Liver (tissue), 9 donors: ENCODE data around the gene HAND1. TPM values are rescaled to one million over a fixed set of nuclear protein-coding genes. Genes with fewer than 3 reads are reported as not detected.

ENCODE experiments used
- DNase-seq: peaks from one replicate; pipeline ENCODE4 v3.0.0-alpha.2; 2017; ENCODE audit warnings: low spot score
- H3K27ac ChIP-seq, 2 donors: one replicate each; pipeline ENCODE4 v1.7.0; 2013; ENCODE audit warnings: inconsistent platforms in 2 of 2, low read length in 2 of 2, control low read depth in 1 of 2, low read depth in 1 of 2, mild to moderate bottlenecking in 1 of 2
- H3K27me3 ChIP-seq, 4 donors: one replicate each; pipeline versions ENCODE4 v1.6.1 to v1.7.0; 2013; ENCODE audit warnings: low read length in 3 of 4, inconsistent platforms in 1 of 4, mild to moderate bottlenecking in 1 of 4, moderate library complexity in 1 of 4; ENCODE audit not compliant: control insufficient read depth in 4 of 4, insufficient read depth in 4 of 4
- H3K36me3 ChIP-seq, 4 donors: one replicate each; pipeline versions ENCODE4 v1.6.1 to v1.7.0; 2013; ENCODE audit warnings: low read length in 3 of 4, mild to moderate bottlenecking in 3 of 4, low read depth in 1 of 4, moderate library complexity in 1 of 4; ENCODE audit not compliant: control insufficient read depth in 4 of 4, insufficient read depth in 3 of 4
- H3K4me1 ChIP-seq, 4 donors: one replicate each; pipeline versions ENCODE4 v1.6.1 to v1.7.0; 2013; ENCODE audit warnings: low read length in 3 of 4, mild to moderate bottlenecking in 3 of 4, moderate library complexity in 1 of 4; ENCODE audit not compliant: control insufficient read depth in 4 of 4, insufficient read depth in 4 of 4
- H3K4me3 ChIP-seq, 3 donors: one replicate each; pipeline versions ENCODE4 v1.6.1 to v1.7.0; 2013; ENCODE audit warnings: low read length in 3 of 3, control low read depth in 1 of 3, low read depth in 1 of 3, mild to moderate bottlenecking in 1 of 3
- H3K9ac ChIP-seq, 2 donors: one replicate each; pipeline ENCODE4 v1.7.0; 2013; ENCODE audit warnings: low read length in 2 of 2, mild to moderate bottlenecking in 2 of 2, moderate library complexity in 2 of 2, control low read depth in 1 of 2, low read depth in 1 of 2
- H3K9me3 ChIP-seq, 4 donors: one replicate each; pipeline versions ENCODE4 v1.6.1 to v1.7.0; 2013; ENCODE audit warnings: low read length in 3 of 4; ENCODE audit not compliant: control insufficient read depth in 4 of 4
- EGR1 ChIP-seq, 2 donors: IDR thresholded peaks; 2 replicates each; pipeline ENCODE4 v1.6.1; 2016 to 2018; ENCODE audit warnings: antibody characterized with exemption in 2 of 2, low read depth in 2 of 2
- FOXA1 ChIP-seq: IDR thresholded peaks from 2 replicates; pipeline ENCODE4 v1.6.1; 2016; ENCODE audit warnings: antibody characterized with exemption
- FOXA2 ChIP-seq: IDR thresholded peaks from 2 replicates; pipeline ENCODE4 v1.6.1; 2016; ENCODE audit warnings: antibody characterized with exemption
- GABPA ChIP-seq, 2 donors: IDR thresholded peaks in 1 of 2; conservative IDR thresholded peaks in 1 of 2; 2 replicates each; pipeline ENCODE4 v1.6.1; 2016; ENCODE audit warnings: antibody characterized with exemption in 2 of 2, mild to moderate bottlenecking in 1 of 2, moderate library complexity in 1 of 2
- HNF4A ChIP-seq, 2 donors: conservative IDR thresholded peaks; 2 replicates each; pipeline ENCODE4 v1.6.1; 2016; ENCODE audit warnings: antibody characterized with exemption in 2 of 2, mild to moderate bottlenecking in 2 of 2
- HNF4G ChIP-seq: IDR thresholded peaks from 2 replicates; pipeline ENCODE4 v1.6.1; 2016; ENCODE audit warnings: antibody characterized with exemption
- JUND ChIP-seq, 2 donors: IDR thresholded peaks; 2 replicates each; pipeline ENCODE4 v1.6.1; 2016; ENCODE audit warnings: antibody characterized with exemption in 2 of 2
- NR2F2 ChIP-seq: IDR thresholded peaks from 2 replicates; pipeline ENCODE4 v1.6.1; 2016; ENCODE audit warnings: antibody characterized with exemption
- RAD21 ChIP-seq, 2 donors: IDR thresholded peaks; 2 replicates each; pipeline ENCODE4 v1.6.1; 2016; ENCODE audit warnings: antibody characterized with exemption in 2 of 2, mild to moderate bottlenecking in 2 of 2
- RXRA ChIP-seq, 2 donors: IDR thresholded peaks; 2 replicates each; pipeline ENCODE4 v1.6.1; 2017 to 2018; ENCODE audit warnings: antibody characterized with exemption in 2 of 2, mild to moderate bottlenecking in 1 of 2
- SP1 ChIP-seq: IDR thresholded peaks from 2 replicates; pipeline ENCODE4 v1.6.1; 2018; ENCODE audit warnings: antibody characterized with exemption, mild to moderate bottlenecking
- YY1 ChIP-seq: IDR thresholded peaks from 2 replicates; pipeline ENCODE4 v1.6.1; 2016; ENCODE audit warnings: antibody characterized with exemption, mild to moderate bottlenecking
- WGBS: extraction: QIAGEN DNeasy Blood & Tissue Kit; methylation state at CpG from one replicate; pipeline ENCODE4 v1.1.7; 2013; 5-methylcytosine and 5-hydroxymethylcytosine counted together
- polyA plus RNA-seq, 2 donors: library from polyadenylated mRNA; stranded (reverse) in 1 of 2; unstranded in 1 of 2; fragments of 200-250 nt in 1 of 2; fragments of >200 nt in 1 of 2; fragmentation: Nextera tagmentation in 1 of 2; extraction: Ambion mirVana in 1 of 2; gene quantifications; one replicate each; pipeline versions ENCODE4 v1.2.1 to v1.2.3, GENCODE V29; 2013 to 2015
- total RNA-seq, 2 donors: library from RNA; depleted of rRNA; stranded (reverse); fragments of >200 nt; gene quantifications; one replicate each; pipeline ENCODE4 v1.2.3, GENCODE V29; 2014
- TF ChIP-seq, protein P1 (sequence below): IDR thresholded peaks from 2 replicates; pipeline ENCODE4 v1.6.1; 2016; ENCODE audit warnings: antibody characterized with exemption
- TF ChIP-seq, protein P2 (sequence below): IDR thresholded peaks from 2 replicates; pipeline ENCODE4 v1.6.1; 2016; ENCODE audit warnings: antibody characterized with exemption, mild to moderate bottlenecking
- TF ChIP-seq, protein P3 (sequence below): IDR thresholded peaks from 2 replicates; pipeline ENCODE4 v1.6.1; 2016; ENCODE audit warnings: antibody characterized with exemption
- TF ChIP-seq, protein P4 (sequence below): fragments of 150-350 bp; IDR thresholded peaks from 2 replicates; pipeline ENCODE4 v1.5.1; 2017; ENCODE audit warnings: improper control_type of control experiment, low read depth, low read length; ENCODE audit not compliant: missing input control
- TF ChIP-seq, protein P5 (sequence below): IDR thresholded peaks from 2 replicates; pipeline ENCODE4 v1.6.1; 2016; ENCODE audit warnings: antibody characterized with exemption
- donor health status: healthy.
- donor health status: healthy.
- donor health status: healthy.
- donor health status: healthy.
- donor health status: healthy.

Gene HAND1
- total and polyA plus RNA-seq, 4 donors, result not detected

DNA sequence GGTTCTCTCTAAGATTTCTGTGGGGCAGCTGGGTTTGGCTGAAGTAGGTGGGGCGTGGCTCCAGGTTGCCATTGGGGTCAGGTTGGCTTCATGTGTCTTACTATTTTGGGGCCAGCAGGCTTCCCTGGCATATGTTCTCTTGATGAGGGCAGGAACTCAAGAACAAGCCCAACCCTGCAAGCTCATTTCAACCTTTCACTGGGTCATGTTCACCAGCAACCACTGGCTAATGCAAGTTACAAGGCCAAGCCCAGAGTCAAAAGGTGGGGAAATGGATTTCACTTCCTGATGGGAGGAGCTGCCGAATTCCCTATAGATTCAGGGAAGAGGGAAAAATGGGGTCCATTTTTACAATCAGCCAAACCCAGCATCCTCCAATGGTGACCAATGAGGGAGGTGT lies 34.0 kb upstream of the HAND1 start:
- Histone ChIP-seq H3K36me3 (no peaks in the 10 kb centered on the region), H3K9me3 (no peaks in the 10 kb centered on the region), H3K4me3 (no peak overlapping the region), H3K9ac (no peak overlapping the region), H3K27ac (no peak overlapping the region), H3K4me1 (no peaks in the 10 kb centered on the region), H3K27me3 (peaks cover 0 to 12% (median 3%) of the 10 kb centered on the region in 4 donors)
- no peak for DNase-seq
- 70% methylated on average over 2 of the region's 2 CpGs for WGBS
- TF ChIP-seq, protein P1, sequence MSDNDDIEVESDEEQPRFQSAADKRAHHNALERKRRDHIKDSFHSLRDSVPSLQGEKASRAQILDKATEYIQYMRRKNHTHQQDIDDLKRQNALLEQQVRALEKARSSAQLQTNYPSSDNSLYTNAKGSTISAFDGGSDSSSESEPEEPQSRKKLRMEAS, result no peak
- TF ChIP-seq FOXA1, result no peak
- TF ChIP-seq RXRA (IDR thresholded peaks at IDR 0.05), result no peak
- TF ChIP-seq NR2F2, result no peak
- no peak for TF ChIP-seq YY1
- TF ChIP-seq, protein P2, sequence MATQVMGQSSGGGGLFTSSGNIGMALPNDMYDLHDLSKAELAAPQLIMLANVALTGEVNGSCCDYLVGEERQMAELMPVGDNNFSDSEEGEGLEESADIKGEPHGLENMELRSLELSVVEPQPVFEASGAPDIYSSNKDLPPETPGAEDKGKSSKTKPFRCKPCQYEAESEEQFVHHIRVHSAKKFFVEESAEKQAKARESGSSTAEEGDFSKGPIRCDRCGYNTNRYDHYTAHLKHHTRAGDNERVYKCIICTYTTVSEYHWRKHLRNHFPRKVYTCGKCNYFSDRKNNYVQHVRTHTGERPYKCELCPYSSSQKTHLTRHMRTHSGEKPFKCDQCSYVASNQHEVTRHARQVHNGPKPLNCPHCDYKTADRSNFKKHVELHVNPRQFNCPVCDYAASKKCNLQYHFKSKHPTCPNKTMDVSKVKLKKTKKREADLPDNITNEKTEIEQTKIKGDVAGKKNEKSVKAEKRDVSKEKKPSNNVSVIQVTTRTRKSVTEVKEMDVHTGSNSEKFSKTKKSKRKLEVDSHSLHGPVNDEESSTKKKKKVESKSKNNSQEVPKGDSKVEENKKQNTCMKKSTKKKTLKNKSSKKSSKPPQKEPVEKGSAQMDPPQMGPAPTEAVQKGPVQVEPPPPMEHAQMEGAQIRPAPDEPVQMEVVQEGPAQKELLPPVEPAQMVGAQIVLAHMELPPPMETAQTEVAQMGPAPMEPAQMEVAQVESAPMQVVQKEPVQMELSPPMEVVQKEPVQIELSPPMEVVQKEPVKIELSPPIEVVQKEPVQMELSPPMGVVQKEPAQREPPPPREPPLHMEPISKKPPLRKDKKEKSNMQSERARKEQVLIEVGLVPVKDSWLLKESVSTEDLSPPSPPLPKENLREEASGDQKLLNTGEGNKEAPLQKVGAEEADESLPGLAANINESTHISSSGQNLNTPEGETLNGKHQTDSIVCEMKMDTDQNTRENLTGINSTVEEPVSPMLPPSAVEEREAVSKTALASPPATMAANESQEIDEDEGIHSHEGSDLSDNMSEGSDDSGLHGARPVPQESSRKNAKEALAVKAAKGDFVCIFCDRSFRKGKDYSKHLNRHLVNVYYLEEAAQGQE, result no peak
- no peak for TF ChIP-seq FOXA2
- TF ChIP-seq, protein P3, sequence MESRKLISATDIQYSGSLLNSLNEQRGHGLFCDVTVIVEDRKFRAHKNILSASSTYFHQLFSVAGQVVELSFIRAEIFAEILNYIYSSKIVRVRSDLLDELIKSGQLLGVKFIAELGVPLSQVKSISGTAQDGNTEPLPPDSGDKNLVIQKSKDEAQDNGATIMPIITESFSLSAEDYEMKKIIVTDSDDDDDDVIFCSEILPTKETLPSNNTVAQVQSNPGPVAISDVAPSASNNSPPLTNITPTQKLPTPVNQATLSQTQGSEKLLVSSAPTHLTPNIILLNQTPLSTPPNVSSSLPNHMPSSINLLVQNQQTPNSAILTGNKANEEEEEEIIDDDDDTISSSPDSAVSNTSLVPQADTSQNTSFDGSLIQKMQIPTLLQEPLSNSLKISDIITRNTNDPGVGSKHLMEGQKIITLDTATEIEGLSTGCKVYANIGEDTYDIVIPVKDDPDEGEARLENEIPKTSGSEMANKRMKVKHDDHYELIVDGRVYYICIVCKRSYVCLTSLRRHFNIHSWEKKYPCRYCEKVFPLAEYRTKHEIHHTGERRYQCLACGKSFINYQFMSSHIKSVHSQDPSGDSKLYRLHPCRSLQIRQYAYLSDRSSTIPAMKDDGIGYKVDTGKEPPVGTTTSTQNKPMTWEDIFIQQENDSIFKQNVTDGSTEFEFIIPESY, result no peak
- no peak for TF ChIP-seq GABPA (IDR thresholded peaks at IDR 0.05 in 1 of 2, conservative IDR thresholded peaks at IDR 0.05 in 1 of 2)
- TF ChIP-seq RAD21 (IDR thresholded peaks at IDR 0.05), result no peak
- no peak for TF ChIP-seq EGR1 (IDR thresholded peaks at IDR 0.05; ENCODE audit: low read depth in 2 of 2)
- TF ChIP-seq SP1, result no peak
- TF ChIP-seq HNF4G, result no peak
- TF ChIP-seq, protein P4, sequence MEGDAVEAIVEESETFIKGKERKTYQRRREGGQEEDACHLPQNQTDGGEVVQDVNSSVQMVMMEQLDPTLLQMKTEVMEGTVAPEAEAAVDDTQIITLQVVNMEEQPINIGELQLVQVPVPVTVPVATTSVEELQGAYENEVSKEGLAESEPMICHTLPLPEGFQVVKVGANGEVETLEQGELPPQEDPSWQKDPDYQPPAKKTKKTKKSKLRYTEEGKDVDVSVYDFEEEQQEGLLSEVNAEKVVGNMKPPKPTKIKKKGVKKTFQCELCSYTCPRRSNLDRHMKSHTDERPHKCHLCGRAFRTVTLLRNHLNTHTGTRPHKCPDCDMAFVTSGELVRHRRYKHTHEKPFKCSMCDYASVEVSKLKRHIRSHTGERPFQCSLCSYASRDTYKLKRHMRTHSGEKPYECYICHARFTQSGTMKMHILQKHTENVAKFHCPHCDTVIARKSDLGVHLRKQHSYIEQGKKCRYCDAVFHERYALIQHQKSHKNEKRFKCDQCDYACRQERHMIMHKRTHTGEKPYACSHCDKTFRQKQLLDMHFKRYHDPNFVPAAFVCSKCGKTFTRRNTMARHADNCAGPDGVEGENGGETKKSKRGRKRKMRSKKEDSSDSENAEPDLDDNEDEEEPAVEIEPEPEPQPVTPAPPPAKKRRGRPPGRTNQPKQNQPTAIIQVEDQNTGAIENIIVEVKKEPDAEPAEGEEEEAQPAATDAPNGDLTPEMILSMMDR, result no peak
- no peak for TF ChIP-seq HNF4A (conservative IDR thresholded peaks at IDR 0.05)
- TF ChIP-seq, protein P5, sequence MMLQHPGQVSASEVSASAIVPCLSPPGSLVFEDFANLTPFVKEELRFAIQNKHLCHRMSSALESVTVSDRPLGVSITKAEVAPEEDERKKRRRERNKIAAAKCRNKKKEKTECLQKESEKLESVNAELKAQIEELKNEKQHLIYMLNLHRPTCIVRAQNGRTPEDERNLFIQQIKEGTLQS, result no peak
- TF ChIP-seq JUND (IDR thresholded peaks at IDR 0.05), result no peak
